ENCODE results near the gene TMUB2.
A peak's percentile ranks its signal among the peaks of the same experiment; 100 is the strongest.

TMUB2 gene

GRCh38 chr17:44221084-44221861 is 34.5 kb downstream of the TMUB2 start:
- peaks cover 33% of the 10 kb centered on the region for H3K4me1 ChIP-seq (ENCODE audit: control insufficient read depth, insufficient read depth, low read length, unreplicated experiment)
- no peaks in the 10 kb centered on the region for H3K27me3 ChIP-seq (ENCODE audit: insufficient read depth, low read length)
- H3K4me3 ChIP-seq (ENCODE audit: low read depth, low read length), result peak overlapping the region; percentile 91
- H2AFZ ChIP-seq (ENCODE audit: low read length, unreplicated experiment), result peak overlapping the region; percentile 55
- H3K27ac ChIP-seq (ENCODE audit: low read depth, low read length), result peak overlapping the region; percentile 63
- H3K36me3 ChIP-seq (ENCODE audit: insufficient read depth, low read length), result peaks cover 6% of the 10 kb centered on the region
- peaks cover 27% of the 10 kb centered on the region for H3K79me2 ChIP-seq (ENCODE audit: control insufficient read depth, insufficient read depth, low read length, unreplicated experiment)

- Histone ChIP-seq H3K4me3 (ENCODE audit: low read depth, low read length) (peak overlapping the region; percentile 91), H3K4me1 (ENCODE audit: control insufficient read depth, insufficient read depth, low read length, unreplicated experiment) (peaks cover 28% of the 10 kb centered on the region), H3K79me2 (ENCODE audit: control insufficient read depth, insufficient read depth, low read length, unreplicated experiment) (peaks cover 22% of the 10 kb centered on the region), H2AFZ (ENCODE audit: low read length, unreplicated experiment) (peak overlapping the region; percentile 55), H3K36me3 (ENCODE audit: insufficient read depth, low read length) (peaks cover 1% of the 10 kb centered on the region; the same call in 1 of the 2 replicates), H3K27me3 (ENCODE audit: insufficient read depth, low read length) (no peaks in the 10 kb centered on the region), H3K27ac (ENCODE audit: low read depth, low read length) (peak overlapping the region; percentile 63)
Observed at GRCh38 chr17:44221862-44222111, 35.0 kb downstream of the TMUB2 start.

GRCh38 chr17:44222112-44222869 is 35.5 kb downstream of the TMUB2 start:
- Histone ChIP-seq H3K27me3 (ENCODE audit: insufficient read depth, low read length) (no peaks in the 10 kb centered on the region), H3K79me2 (ENCODE audit: control insufficient read depth, insufficient read depth, low read length, unreplicated experiment) (peaks cover 16% of the 10 kb centered on the region), H3K4me1 (ENCODE audit: control insufficient read depth, insufficient read depth, low read length, unreplicated experiment) (peaks cover 23% of the 10 kb centered on the region), H2AFZ (ENCODE audit: low read length, unreplicated experiment) (peak overlapping the region; percentile 55), H3K4me3 (ENCODE audit: low read depth, low read length) (peak overlapping the region; percentile 91), H3K36me3 (ENCODE audit: insufficient read depth, low read length) (no peaks in the 10 kb centered on the region), H3K27ac (ENCODE audit: low read depth, low read length) (peak overlapping the region; percentile 63)

GRCh38 chr17:44223541-44224071 is 36.8 kb downstream of the TMUB2 start:
- no peaks in the 10 kb centered on the region for H3K36me3 ChIP-seq (ENCODE audit: insufficient read depth, low read length)

GRCh38 chr17:44229090-44229489 is 42.3 kb downstream of the TMUB2 start:
- Histone ChIP-seq H3K4me3 (ENCODE audit: low read depth, low read length) (no peak overlapping the region), H3K27ac (ENCODE audit: low read depth, low read length) (no peak overlapping the region), H3K27me3 (ENCODE audit: insufficient read depth, low read length) (no peaks in the 10 kb centered on the region), H3K36me3 (ENCODE audit: insufficient read depth, low read length) (no peaks in the 10 kb centered on the region), H3K79me2 (ENCODE audit: control insufficient read depth, insufficient read depth, low read length, unreplicated experiment) (no peaks in the 10 kb centered on the region), H2AFZ (ENCODE audit: low read length, unreplicated experiment) (no peak overlapping the region), H3K4me1 (ENCODE audit: control insufficient read depth, insufficient read depth, low read length, unreplicated experiment) (peaks cover under 1% of the 10 kb centered on the region)

More at GRCh38 chr17:44223541-44224071, 36.8 kb downstream of the TMUB2 start:
- H3K27me3 ChIP-seq (ENCODE audit: insufficient read depth, low read length), result no peaks in the 10 kb centered on the region
- H3K4me3 ChIP-seq (ENCODE audit: low read depth, low read length), result no peak overlapping the region
- peaks cover 6% of the 10 kb centered on the region for H3K79me2 ChIP-seq (ENCODE audit: control insufficient read depth, insufficient read depth, low read length, unreplicated experiment)
- H3K27ac ChIP-seq (ENCODE audit: low read depth, low read length), result peak overlapping the region; percentile 63
- H3K4me1 ChIP-seq (ENCODE audit: control insufficient read depth, insufficient read depth, low read length, unreplicated experiment), result peaks cover 17% of the 10 kb centered on the region
- no peak overlapping the region for H2AFZ ChIP-seq (ENCODE audit: low read length, unreplicated experiment)

GRCh38 chr17:44230140-44230539 is 43.4 kb downstream of the TMUB2 start:
- H3K27ac ChIP-seq (ENCODE audit: low read depth, low read length), result no peak overlapping the region
- no peak overlapping the region for H3K4me3 ChIP-seq (ENCODE audit: low read depth, low read length)
- H3K4me1 ChIP-seq (ENCODE audit: control insufficient read depth, insufficient read depth, low read length, unreplicated experiment), result peaks cover 3% of the 10 kb centered on the region
- H3K36me3 ChIP-seq (ENCODE audit: insufficient read depth, low read length), result no peaks in the 10 kb centered on the region
- no peaks in the 10 kb centered on the region for H3K79me2 ChIP-seq (ENCODE audit: control insufficient read depth, insufficient read depth, low read length, unreplicated experiment)
- no peak overlapping the region for H2AFZ ChIP-seq (ENCODE audit: low read length, unreplicated experiment)
- H3K27me3 ChIP-seq (ENCODE audit: insufficient read depth, low read length), result no peaks in the 10 kb centered on the region

GRCh38 chr17:44232061-44232460 is 45.3 kb downstream of the TMUB2 start:
- no peaks in the 10 kb centered on the region for H3K36me3 ChIP-seq (ENCODE audit: insufficient read depth, low read length)
- H3K27me3 ChIP-seq (ENCODE audit: insufficient read depth, low read length), result no peaks in the 10 kb centered on the region
- H3K4me3 ChIP-seq (ENCODE audit: low read depth, low read length), result no peak overlapping the region
- H3K27ac ChIP-seq (ENCODE audit: low read depth, low read length), result no peak overlapping the region
- H2AFZ ChIP-seq (ENCODE audit: low read length, unreplicated experiment), result no peak overlapping the region
- peaks cover 9% of the 10 kb centered on the region for H3K4me1 ChIP-seq (ENCODE audit: control insufficient read depth, insufficient read depth, low read length, unreplicated experiment)
- H3K79me2 ChIP-seq (ENCODE audit: control insufficient read depth, insufficient read depth, low read length, unreplicated experiment), result no peaks in the 10 kb centered on the region

- Histone ChIP-seq H3K27ac (ENCODE audit: low read depth, low read length) (no peak overlapping the region), H3K4me3 (ENCODE audit: low read depth, low read length) (no peak overlapping the region), H2AFZ (ENCODE audit: low read length, unreplicated experiment) (no peak overlapping the region), H3K79me2 (ENCODE audit: control insufficient read depth, insufficient read depth, low read length, unreplicated experiment) (no peaks in the 10 kb centered on the region), H3K27me3 (ENCODE audit: insufficient read depth, low read length) (no peaks in the 10 kb centered on the region), H3K4me1 (ENCODE audit: control insufficient read depth, insufficient read depth, low read length, unreplicated experiment) (peaks cover 9% of the 10 kb centered on the region), H3K36me3 (ENCODE audit: insufficient read depth, low read length) (no peaks in the 10 kb centered on the region)
Observed at GRCh38 chr17:44233582-44233981, 46.8 kb downstream of the TMUB2 start.

GRCh38 chr17:44235583-44235936 is 48.8 kb downstream of the TMUB2 start:
- Histone ChIP-seq H3K4me1 (ENCODE audit: control insufficient read depth, insufficient read depth, low read length, unreplicated experiment) (peaks cover 9% of the 10 kb centered on the region), H3K36me3 (ENCODE audit: insufficient read depth, low read length) (no peaks in the 10 kb centered on the region), H3K27ac (ENCODE audit: low read depth, low read length) (no peak overlapping the region), H3K79me2 (ENCODE audit: control insufficient read depth, insufficient read depth, low read length, unreplicated experiment) (no peaks in the 10 kb centered on the region), H3K27me3 (ENCODE audit: insufficient read depth, low read length) (no peaks in the 10 kb centered on the region), H3K4me3 (ENCODE audit: low read depth, low read length) (no peak overlapping the region), H2AFZ (ENCODE audit: low read length, unreplicated experiment) (no peak overlapping the region)

GRCh38 chr17:44236444-44236991 is 49.7 kb downstream of the TMUB2 start:
- Histone ChIP-seq H3K27me3 (ENCODE audit: insufficient read depth, low read length) (no peaks in the 10 kb centered on the region), H3K36me3 (ENCODE audit: insufficient read depth, low read length) (no peaks in the 10 kb centered on the region), H3K4me3 (ENCODE audit: low read depth, low read length) (no peak overlapping the region), H3K79me2 (ENCODE audit: control insufficient read depth, insufficient read depth, low read length, unreplicated experiment) (no peaks in the 10 kb centered on the region), H2AFZ (ENCODE audit: low read length, unreplicated experiment) (no peak overlapping the region), H3K27ac (ENCODE audit: low read depth, low read length) (no peak overlapping the region), H3K4me1 (ENCODE audit: control insufficient read depth, insufficient read depth, low read length, unreplicated experiment) (peaks cover 9% of the 10 kb centered on the region)
